Activated CD8-positive, alpha-beta memory T cell treated with anti-CD3 and anti-CD28 coated beads, Interleukin-2, amount 50 U/mL, for 1 hour (primary cell): ENCODE data around the gene CYP1A2.
"Not testable (repeated sequence)": the region's sequence is repeated elsewhere in the genome, so short reads cannot be mapped to it uniquely, and the experiment has no call there.

Experiments used
- DNase-seq: peaks from one replicate; pipeline ENCODE4 v3.0.0-alpha.2; 2020; ENCODE audit errors: extremely low read depth

The CYP1A2 gene

GRCh38 chr15:74776821-74777768, 28.4 kb downstream of the CYP1A2 start:
- no peak for DNase-seq

- no peak for DNase-seq
Measured at GRCh38 chr15:74777769-74778598, 29.3 kb downstream of the CYP1A2 start.

GRCh38 chr15:74778599-74778970, 29.9 kb downstream of the CYP1A2 start:
- no peak for DNase-seq

GRCh38 chr15:74779162-74779648, 30.6 kb downstream of the CYP1A2 start:
- no peak for DNase-seq

- DNase-seq: no peak
Measured at GRCh38 chr15:74780523-74781430, 32.1 kb downstream of the CYP1A2 start.

- DNase-seq: no peak
Measured at GRCh38 chr15:74781431-74782258, 33.0 kb downstream of the CYP1A2 start, which contains the start of gene CSK. TSS of gene CSK (plus strand) at chr15:74782080. CDS start at chr15:74798298, 16,218 bp downstream.

DNA sequence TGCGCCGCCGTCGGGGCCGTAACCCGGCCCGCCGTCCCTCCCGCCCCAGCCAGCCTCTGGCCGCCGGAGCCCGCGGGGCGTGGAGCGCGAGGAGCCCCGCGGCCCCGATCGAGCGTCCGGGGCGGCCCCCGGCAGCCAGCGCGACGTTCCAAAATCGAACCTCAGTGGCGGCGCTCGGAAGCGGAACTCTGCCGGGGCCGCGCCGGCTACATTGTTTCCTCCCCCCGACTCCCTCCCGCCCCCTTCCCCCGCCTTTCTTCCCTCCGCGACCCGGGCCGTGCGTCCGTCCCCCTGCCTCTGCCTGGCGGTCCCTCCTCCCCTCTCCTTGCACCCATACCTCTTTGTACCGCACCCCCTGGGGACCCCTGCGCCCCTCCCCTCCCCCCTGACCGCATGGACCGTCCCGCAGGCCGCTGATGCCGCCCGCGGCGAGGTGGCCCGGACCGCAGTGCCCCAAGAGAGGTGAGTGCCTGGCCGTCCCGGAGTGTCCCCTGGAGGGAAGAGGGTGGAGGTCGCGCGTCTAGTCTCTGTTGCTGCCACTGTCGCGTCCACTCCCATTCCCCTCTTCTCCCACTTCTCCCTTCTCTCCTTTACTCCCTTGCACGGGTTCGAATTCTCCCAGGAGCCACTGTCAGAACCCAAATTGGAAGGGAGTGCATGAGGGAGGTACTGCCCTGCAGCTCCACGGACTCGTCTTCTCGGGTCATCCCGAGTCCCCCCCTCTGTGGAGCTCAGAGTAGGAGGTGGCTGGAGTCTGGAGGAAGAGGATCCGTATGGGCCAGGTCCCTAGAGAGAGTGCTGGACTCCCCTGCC, 33.8 kb downstream of the CYP1A2 start:
- no peak for DNase-seq

- no peak for DNase-seq
Measured at GRCh38 chr15:74783072-74783807, 34.6 kb downstream of the CYP1A2 start.

- no peak for DNase-seq
Measured at GRCh38 chr15:74783808-74784175, 35.1 kb downstream of the CYP1A2 start.

- no peak for DNase-seq
Measured at GRCh38 chr15:74784426-74785193, 36.0 kb downstream of the CYP1A2 start.

GRCh38 chr15:74785194-74786032, 36.8 kb downstream of the CYP1A2 start:
- no peak for DNase-seq

DNA sequence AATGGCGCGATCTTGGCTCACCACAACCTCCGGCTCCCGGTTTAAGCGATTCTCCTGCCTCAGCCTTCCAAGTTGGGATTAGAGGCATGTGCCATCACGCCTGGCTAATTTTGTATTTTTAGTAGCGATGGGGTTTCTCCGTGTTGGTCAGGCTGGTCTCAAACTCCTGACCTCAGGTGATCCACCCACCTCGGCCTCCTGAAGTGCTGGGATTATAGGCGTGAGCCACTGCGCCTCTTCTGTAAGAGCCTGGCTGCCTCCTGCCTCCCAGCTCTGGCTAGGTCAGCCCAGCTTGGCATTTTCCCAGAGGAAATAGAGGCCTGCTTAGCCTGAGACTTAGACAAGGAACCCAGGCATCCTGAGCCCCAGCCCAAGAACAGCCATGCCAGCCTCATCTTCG, 37.4 kb downstream of the CYP1A2 start:
- not testable (repeated sequence) for DNase-seq

GRCh38 chr15:74786551-74787165, 38.0 kb downstream of the CYP1A2 start:
- no peak for DNase-seq

DNA sequence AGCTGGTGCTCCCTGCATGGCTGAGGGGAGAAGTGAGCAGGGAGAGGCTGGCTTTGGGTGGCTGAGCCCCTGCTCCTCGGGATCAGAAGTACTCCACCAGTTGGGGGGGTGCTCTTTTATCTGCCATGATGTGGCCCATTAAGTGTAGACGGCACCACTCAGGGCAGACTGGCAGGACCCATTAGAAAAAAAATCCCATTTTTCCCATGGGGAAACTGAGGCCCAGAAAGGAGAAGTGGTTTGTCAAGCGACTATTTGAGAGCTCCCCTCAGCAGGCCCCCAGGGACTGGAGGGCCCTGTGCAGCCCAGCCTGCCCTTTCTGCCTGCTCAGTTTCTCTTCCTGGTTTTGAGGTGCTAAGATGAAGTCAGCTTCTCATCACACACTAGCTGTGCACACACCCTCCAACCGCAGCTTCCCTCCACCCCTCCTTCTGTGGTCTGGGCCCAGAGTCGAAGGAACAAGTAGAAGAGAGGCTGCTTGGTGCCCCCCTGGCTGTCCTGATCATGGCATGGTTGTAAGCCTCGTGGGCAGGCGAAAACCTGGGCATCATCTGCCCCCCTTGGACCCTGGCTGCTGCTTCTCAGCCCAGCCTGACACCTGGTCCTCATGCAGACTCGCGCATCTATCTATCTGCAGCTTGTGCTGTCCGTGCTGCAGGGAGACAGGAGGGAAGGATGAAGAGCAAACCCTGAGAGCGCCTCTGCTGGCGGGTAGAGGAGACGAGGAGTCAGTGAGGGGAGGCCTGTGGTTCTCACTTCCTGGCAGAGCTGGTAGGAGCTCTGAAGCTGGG, 38.8 kb downstream of the CYP1A2 start:
- peak; percentile 78 for DNase-seq

- DNase-seq: no peak
Measured at GRCh38 chr15:74788042-74788682, 39.5 kb downstream of the CYP1A2 start.
